Loucy (cell line): ENCODE data around the gene ZSWIM4.
"Not testable (repeated sequence)": the region's sequence is repeated elsewhere in the genome, so short reads cannot be mapped to it uniquely, and the experiment has no call there.

Source experiments
- H2AFZ ChIP-seq: fragments of 200-600 bp; sonication (generic); 2 replicates; pipeline ENCODE4 v1.6.0; 2016; ENCODE audit warnings: antibody characterized with exemption, mild to moderate bottlenecking, low read length, moderate library complexity
- H3F3A ChIP-seq: fragments of 200-600 bp; 2 replicates; pipeline ENCODE4 v1.6.0; 2016; ENCODE audit warnings: antibody characterized with exemption, low read depth, mild to moderate bottlenecking
- H3K27me3 ChIP-seq: fragments of 200-600 bp; sonication (generic); 2 replicates; pipeline ENCODE4 v1.6.1; 2014; ENCODE audit warnings: low read length, mild to moderate bottlenecking; ENCODE audit not compliant: insufficient read depth, poor library complexity, severe bottlenecking
- H3K36me3 ChIP-seq: fragments of 200-600 bp; sonication (generic); 2 replicates; pipeline ENCODE4 v1.6.1; 2016; ENCODE audit warnings: low read length; ENCODE audit not compliant: insufficient read depth
- H3K4me1 ChIP-seq: fragments of 200-600 bp; sonication (generic); 2 replicates; pipeline ENCODE4 v1.5.1; 2014; ENCODE audit warnings: low read length, mild to moderate bottlenecking; ENCODE audit not compliant: insufficient read depth, poor library complexity, severe bottlenecking
- H3K4me2 ChIP-seq: fragments of 200-600 bp; sonication (generic); 2 replicates; pipeline ENCODE4 v1.6.0; 2014; ENCODE audit warnings: antibody characterized with exemption, low read length, low read depth, mild to moderate bottlenecking; ENCODE audit not compliant: poor library complexity, severe bottlenecking
- H3K4me3 ChIP-seq: fragments of 200-600 bp; sonication (generic); 2 replicates; pipeline ENCODE4 v1.5.1; 2014; ENCODE audit warnings: low read length, mild to moderate bottlenecking, mixed read lengths; ENCODE audit not compliant: poor library complexity, severe bottlenecking
- H3K79me2 ChIP-seq: fragments of 200-600 bp; sonication (generic); 2 replicates; pipeline ENCODE4 v1.6.1; 2014; ENCODE audit warnings: low read length; ENCODE audit not compliant: insufficient read depth
- H3K9ac ChIP-seq: fragments of 200-600 bp; sonication (generic); 2 replicates; pipeline ENCODE4 v1.6.0; 2014; ENCODE audit warnings: mild to moderate bottlenecking, low read depth, low read length, moderate library complexity; ENCODE audit not compliant: poor library complexity, severe bottlenecking
- H3K9me2 ChIP-seq: fragments of 200-600 bp; sonication (generic); replicated peaks from 2 replicates; pipeline ENCODE4 v1.6.1; 2016; ENCODE audit warnings: low read depth, low read length, mixed read lengths
- H3K9me3 ChIP-seq: fragments of 200-600 bp; sonication (generic); 2 replicates; pipeline ENCODE4 v1.6.1; 2014; ENCODE audit warnings: mild to moderate bottlenecking, antibody characterized with exemption, low read length, low read depth; ENCODE audit not compliant: insufficient read depth
- H4K20me1 ChIP-seq: fragments of 200-600 bp; sonication (generic); 2 replicates; pipeline ENCODE4 v1.6.0; 2014; ENCODE audit warnings: antibody characterized with exemption, low read length, mild to moderate bottlenecking; ENCODE audit not compliant: insufficient read depth, poor library complexity, severe bottlenecking
- EZH2phosphoT487 ChIP-seq: fragments of 200-600 bp; IDR thresholded peaks from 2 replicates; pipeline ENCODE4 v1.6.1; 2018; ENCODE audit warnings: antibody characterized with exemption, mild to moderate bottlenecking, moderate library complexity, borderline replicate concordance
- TF ChIP-seq, protein P1 (sequence below): fragments of 200-600 bp; sonication (generic); conservative IDR thresholded peaks from 2 replicates; pipeline ENCODE4 v1.5.1; 2014; ENCODE audit warnings: mild to moderate bottlenecking, antibody characterized with exemption, low read length

ZSWIM4 gene

DNA sequence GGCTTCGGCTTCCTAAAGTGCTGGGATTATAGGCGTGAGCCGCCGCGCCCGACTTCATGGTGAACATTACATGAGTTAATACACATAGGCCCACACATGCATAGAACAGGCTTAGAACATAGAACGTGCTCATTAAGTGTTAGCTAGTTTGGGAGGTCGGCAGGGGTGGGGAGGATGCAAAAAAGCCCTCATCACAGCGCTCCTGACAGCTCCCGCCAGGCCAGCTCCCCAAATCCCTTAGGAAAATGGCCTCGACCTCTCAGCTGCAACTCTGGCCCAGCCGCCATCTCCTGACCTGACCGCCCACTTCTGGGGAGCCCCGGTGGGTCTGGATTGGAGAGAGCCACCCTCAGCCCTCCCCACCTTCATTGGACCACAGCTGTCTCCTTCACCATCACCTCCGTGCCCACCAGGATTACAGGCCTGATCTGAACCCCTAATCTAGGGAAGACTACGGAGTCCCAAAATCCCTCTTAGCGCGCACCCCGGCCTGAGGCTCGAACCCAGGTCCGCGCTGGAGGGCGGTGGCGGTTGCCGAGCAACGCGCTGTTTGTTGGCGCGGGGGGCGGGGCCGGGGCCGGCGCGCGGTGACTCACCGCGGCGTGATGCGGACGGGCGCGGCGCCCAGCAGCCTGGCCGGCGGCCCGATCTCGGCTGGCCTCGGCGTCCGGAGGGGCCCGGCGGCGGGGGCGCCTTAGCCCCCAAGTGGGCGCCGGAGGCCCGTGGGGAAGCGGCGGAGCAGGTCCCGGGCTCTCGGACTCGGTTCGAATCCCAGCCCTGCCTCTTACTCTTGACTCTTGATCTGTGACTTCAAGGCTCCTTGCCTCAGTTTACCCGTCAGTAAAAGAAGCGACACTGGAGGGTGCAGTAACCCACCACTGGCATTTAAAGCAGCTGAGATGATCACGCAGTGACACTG is 55.0 kb downstream of the ZSWIM4 start:
- Histone ChIP-seq H3K36me3 (no peaks in the 10 kb centered on the region), H3K27me3 (no peaks in the 10 kb centered on the region), H3K9ac (no peak overlapping the region), H3K4me2 (no peak overlapping the region), H3F3A (0 out of 2 replicates have a peak, but pooled peaks cover 8% of the 10 kb centered on the region), H3K9me2 (no peaks in the 10 kb centered on the region), H2AFZ (no peak overlapping the region), H3K4me3 (no peak overlapping the region), H3K4me1 (peaks cover 18% of the 10 kb centered on the region), H3K9me3 (no peaks in the 10 kb centered on the region), H3K79me2 (no peaks in the 10 kb centered on the region), H4K20me1 (no peaks in the 10 kb centered on the region)
- no peak for TF ChIP-seq EZH2phosphoT487
- TF ChIP-seq, protein P1, sequence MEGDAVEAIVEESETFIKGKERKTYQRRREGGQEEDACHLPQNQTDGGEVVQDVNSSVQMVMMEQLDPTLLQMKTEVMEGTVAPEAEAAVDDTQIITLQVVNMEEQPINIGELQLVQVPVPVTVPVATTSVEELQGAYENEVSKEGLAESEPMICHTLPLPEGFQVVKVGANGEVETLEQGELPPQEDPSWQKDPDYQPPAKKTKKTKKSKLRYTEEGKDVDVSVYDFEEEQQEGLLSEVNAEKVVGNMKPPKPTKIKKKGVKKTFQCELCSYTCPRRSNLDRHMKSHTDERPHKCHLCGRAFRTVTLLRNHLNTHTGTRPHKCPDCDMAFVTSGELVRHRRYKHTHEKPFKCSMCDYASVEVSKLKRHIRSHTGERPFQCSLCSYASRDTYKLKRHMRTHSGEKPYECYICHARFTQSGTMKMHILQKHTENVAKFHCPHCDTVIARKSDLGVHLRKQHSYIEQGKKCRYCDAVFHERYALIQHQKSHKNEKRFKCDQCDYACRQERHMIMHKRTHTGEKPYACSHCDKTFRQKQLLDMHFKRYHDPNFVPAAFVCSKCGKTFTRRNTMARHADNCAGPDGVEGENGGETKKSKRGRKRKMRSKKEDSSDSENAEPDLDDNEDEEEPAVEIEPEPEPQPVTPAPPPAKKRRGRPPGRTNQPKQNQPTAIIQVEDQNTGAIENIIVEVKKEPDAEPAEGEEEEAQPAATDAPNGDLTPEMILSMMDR = no peak

DNA sequence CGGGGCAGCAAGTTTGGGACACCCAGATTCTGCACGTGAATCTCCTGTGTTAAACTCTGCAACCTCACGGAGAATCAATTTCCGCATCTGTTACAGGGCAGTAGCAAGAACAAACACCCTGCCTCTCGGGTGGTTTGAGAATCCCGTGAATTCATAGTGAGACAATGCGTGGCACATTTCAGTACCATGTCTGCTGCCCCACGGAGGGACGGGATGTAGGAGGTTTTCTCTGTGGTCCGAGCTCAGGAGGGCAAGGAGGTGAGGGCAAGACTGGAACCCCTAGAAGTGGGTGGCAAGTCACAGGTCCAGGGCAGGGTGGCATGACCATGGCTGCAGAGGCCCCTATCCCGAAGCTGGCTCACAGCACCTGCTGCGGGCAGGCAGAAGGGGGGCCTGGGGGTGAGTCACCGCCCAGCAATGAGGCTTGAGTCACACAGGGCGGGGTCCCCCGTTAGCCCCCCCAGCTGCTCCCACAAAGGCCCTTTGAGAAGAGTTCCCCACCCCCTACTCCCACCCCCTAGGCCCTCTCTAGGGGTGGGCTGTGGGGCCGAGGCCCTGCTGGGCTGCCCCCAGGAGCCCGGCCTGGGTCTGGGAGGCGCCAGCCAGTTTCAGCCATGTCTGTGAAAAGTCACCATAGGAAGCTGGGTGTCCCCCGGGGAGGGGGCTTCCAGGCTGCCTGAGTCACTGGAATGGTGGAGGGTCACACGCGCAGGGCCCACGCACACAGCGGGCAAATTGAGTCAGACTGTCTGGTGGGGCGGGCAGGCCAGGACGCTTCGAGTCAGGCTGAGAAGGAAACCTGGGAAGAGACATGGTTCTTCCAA is 55.9 kb downstream of the ZSWIM4 start:
- H2AFZ ChIP-seq = no peak overlapping the region
- no peak overlapping the region for H3K4me3 ChIP-seq

DNA sequence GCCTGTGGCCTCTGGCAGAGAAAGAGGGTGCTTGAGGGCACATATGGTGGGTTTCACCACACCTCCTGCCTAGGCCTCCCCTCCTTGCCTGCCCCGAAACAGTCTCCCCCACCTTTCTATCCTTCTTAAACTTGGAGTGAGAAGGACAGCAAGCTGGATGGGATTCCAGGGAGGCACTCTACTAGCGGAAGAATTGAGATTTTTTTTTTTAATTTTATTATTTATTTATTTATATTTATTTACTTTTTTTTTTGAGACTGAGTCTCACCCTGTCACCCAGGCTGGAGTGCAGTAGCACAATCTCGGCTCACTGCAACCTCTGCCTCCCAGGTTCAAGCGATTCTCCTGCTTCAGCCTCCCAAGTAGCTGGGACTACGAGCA is 56.5 kb downstream of the ZSWIM4 start:
- H3K36me3 ChIP-seq, H3K4me1 ChIP-seq, H4K20me1 ChIP-seq, H2AFZ ChIP-seq, H3K79me2 ChIP-seq, H3K9me3 ChIP-seq, H3K27me3 ChIP-seq, H3F3A ChIP-seq, H3K4me2 ChIP-seq, H3K9ac ChIP-seq, H3K4me3 ChIP-seq, H3K9me2 ChIP-seq: not testable (repeated sequence)

More for the DNA sequence above, 55.9 kb downstream of the ZSWIM4 start:
- no peak overlapping the region for H3K4me2 ChIP-seq
- H4K20me1 ChIP-seq = no peaks in the 10 kb centered on the region
- no peak overlapping the region for H3K9ac ChIP-seq
- peaks cover 14% of the 10 kb centered on the region for H3K4me1 ChIP-seq
- 0 out of 2 replicates have a peak, but pooled peaks cover 8% of the 10 kb centered on the region for H3F3A ChIP-seq
- no peaks in the 10 kb centered on the region for H3K9me2 ChIP-seq
- H3K27me3 ChIP-seq = no peaks in the 10 kb centered on the region
- H3K79me2 ChIP-seq = no peaks in the 10 kb centered on the region
- H3K36me3 ChIP-seq = no peaks in the 10 kb centered on the region
- no peaks in the 10 kb centered on the region for H3K9me3 ChIP-seq
- TF ChIP-seq EZH2phosphoT487 = no peak
- TF ChIP-seq, protein P1 = no peak

DNA sequence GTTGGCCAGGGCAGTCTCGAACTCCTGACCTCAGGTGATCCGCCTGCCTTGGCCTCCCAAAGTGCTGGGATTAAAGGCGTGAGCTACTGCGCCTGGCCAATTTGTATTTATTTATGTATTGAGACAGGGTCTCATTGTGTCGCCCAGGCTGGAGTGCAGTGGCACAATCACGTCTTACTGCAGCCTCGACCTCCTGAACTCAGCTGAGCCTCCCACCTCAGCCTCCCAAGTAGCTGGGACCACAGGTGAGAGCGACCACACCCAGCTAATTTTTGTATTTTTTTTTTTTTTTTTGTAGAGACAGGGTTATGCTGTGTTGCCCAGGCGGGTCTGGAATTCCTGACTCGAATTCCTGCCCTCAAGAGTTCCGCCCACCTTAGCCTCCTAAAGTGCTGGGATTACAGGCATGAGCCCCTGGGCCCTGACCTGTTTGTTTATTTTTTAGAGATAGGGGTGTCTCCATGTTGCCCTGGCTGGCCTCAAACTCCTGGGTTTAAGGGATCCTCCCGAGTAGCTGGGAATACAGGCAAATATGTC is 57.0 kb downstream of the ZSWIM4 start:
- H3K9ac ChIP-seq, H3K9me2 ChIP-seq, H3K4me3 ChIP-seq, H2AFZ ChIP-seq, H3K4me1 ChIP-seq, H3K27me3 ChIP-seq, H3K4me2 ChIP-seq, H3F3A ChIP-seq, H3K36me3 ChIP-seq, H3K9me3 ChIP-seq, H3K79me2 ChIP-seq, H4K20me1 ChIP-seq: not testable (repeated sequence)
